OCI-M2 (cell line): ENCODE data around the gene ZNF292.
"Not testable (repeated sequence)": the region's sequence is repeated elsewhere in the genome, so short reads cannot be mapped to it uniquely, and the experiment has no call there.

Source experiments
- DNase-seq: peaks from one replicate; lab custom pipeline; 2025; ENCODE audit not compliant: unreplicated experiment; lab: John Stamatoyannopoulos, UW

ZNF292 gene

GRCh38 chr6:87161299-87161698 is 5.9 kb downstream of the ZNF292 start:
- no peak for DNase-seq

GRCh38 chr6:87164004-87164403 is 8.6 kb downstream of the ZNF292 start:
- DNase-seq, result no peak

DNA sequence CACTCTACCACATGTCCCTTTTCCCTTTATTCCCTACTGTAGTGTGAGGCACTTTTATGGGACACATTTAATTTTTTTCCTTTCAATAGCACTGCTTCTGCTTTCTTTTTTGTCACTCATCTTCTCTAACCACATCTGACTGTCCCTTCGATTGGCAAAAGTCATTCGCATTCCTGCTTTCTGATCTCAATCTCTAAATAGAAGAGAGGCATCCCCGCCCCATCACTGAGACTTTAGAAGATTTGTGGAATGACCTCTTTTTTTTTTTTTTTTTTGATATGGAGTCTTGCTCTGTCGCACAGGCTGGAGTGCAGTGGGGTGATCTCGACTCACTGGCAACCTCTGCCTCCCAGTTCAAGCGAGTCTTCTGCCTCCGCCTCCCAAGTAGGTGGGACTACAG is 9.1 kb downstream of the ZNF292 start:
- no peak for DNase-seq

DNA sequence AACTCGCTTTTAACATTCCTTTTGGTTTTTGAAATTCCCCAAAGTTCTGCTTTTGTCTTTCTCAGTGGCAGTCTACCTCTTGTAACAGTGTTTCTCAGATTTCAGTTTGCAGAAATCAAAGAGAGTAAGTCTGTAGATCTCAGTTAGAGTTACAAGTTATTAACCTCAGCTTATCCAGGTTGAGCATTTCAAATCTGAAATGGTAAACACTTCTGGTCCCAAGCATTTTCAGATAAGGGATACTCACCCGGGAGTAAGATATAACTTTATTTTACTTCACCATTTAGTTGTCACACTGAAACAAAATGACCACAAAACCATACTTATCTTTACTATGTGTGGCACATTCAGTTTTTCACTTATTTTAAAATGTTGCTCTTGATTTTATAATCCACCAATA is 9.8 kb downstream of the ZNF292 start:
- DNase-seq, result no peak

GRCh38 chr6:87171938-87172633 is 16.7 kb downstream of the ZNF292 start:
- no peak for DNase-seq

GRCh38 chr6:87174078-87174579 is 18.8 kb downstream of the ZNF292 start:
- no peak for DNase-seq

DNA sequence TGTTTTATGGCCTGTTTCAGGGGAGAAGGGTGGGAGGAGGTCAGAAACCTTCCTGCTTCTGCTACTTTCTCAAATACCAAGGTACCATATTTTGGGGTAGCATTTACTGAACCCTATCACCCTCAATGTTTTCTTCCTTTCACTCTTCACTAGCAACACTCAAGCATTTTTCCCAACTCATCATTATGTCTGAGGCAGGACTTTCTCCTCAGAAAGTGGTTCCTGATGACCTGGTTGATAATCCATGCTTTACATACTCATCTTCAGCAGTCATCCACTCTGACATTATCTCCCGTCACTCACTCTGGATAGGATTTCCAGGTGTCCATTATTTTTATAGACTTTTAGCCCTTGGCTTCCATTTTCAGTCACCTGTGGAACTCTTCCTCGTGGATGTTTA is 21.1 kb downstream of the ZNF292 start:
- DNase-seq, result no peak

- DNase-seq, result no peak
These were observed 24.9 kb downstream of the ZNF292 start for GRCh38 chr6:87180105-87180728.

- DNase-seq, result no peak
These were observed 26.5 kb downstream of the ZNF292 start for GRCh38 chr6:87181903-87182302.

DNA sequence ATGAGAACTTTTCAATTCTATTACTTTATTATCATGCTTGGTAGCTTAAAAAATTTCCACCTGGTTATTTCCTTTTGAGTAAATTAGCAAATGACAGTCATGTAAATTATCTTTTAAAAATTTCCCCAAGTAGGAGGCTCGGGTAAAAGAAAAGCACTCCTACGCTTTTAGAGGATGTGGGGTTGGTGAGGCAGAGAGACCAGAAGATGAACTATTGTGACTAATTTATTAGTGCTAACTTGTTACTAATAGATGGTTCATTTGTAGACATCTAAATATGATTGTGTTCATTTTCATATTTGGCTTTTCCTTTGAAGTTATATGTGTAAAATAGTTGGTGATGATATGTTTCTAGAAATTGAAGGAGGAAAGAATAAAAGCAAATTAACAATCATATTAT is 27.0 kb downstream of the ZNF292 start:
- no peak for DNase-seq

GRCh38 chr6:87182940-87183339 is 27.6 kb downstream of the ZNF292 start:
- DNase-seq, result no peak

DNA sequence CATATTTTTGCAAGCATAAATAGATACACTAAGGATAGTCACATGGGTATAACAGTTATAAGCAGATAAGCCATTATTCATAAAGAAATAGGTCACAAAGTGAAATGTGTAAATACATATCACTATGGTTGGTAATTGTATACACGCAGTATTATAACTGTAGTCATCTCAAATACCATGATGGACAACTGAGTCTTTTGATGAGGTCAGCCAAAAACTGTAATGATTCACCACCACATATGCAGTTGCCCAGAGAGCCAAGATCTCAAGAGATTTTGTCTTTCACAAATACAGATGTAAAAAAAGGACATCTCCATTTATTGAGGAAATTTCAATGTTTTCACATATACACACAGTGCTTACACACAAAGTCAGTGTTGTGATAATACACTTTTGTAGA is 28.3 kb downstream of the ZNF292 start:
- no peak for DNase-seq

DNA sequence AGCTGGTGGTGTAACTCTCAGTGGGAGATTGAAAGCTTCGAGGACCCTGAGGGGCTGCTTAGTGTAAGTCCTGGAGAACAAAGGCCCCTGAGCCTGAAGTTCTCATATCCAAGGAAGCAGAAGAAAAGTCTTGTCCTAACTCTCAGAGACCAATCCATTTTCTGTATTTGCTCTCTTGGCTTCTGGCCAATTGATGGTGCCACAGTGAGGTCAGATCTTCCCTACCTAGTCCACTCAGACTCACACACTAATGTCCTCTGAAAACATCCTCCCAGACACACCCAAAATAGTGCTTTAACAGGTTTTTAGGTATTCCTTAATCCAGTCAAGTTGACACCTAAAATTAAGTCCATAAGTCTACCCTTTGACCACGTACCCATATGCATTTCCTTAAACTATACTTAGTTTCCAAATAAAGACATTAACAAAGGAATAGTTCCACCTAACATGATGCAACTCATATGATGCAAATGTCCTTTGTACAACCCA is 29.4 kb downstream of the ZNF292 start:
- DNase-seq, result no peak

GRCh38 chr6:87196275-87196842 is 41.0 kb downstream of the ZNF292 start:
- DNase-seq, result no peak

GRCh38 chr6:87197547-87197946 is 42.2 kb downstream of the ZNF292 start:
- no peak for DNase-seq

- not testable (repeated sequence) for DNase-seq
These were observed 42.9 kb downstream of the ZNF292 start for GRCh38 chr6:87198022-87198810.

DNA sequence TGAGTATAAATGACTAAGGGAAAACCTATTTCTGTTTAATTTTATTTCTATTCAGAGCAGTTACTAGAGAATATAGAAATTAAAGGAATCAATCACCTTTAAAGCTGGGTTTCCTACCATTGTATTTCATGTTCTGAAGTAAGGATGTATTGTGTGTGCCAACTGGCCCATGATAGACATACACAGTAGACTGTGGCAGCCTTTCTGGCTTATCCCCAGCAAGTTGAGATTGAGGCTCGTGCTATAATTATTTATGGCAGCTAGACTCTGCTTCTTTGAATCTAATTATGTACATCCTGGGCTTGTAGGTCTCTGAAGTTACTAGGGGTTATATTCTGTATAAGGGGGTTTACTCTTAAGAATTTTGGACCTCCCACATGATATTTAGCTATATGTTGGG is 44.4 kb downstream of the ZNF292 start:
- no peak for DNase-seq

DNA sequence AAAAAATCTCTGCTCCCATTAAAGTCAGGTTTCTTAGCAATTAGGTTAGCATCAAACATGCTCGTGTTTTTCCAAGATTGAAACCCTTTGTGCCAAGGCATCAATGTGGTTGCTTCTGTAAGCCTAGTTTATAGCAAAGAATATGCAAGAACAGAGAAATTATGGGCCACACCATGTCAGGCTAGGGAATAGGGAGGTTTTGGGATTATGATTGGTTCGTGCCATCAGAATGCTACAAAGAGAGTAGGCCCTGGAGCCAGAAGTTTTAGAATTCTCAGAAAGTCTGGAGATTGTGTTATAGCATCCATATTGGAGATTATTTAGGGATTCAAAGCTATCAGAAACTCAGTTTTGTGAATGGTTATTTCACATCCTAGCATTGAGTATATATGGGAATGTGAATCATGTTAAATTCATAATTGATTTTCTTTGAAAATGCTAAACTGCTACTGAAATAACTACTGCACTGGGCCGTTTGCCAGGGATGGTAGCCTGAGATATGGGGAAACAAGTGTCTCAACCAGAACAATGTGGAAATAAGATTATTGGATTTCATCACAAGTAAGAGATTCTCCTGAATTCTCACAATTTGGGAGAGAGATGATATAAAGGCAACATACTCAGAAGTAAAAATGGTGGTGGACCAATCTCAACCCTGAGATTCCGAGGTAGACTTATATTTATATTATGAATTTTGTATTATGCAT is 45.3 kb downstream of the ZNF292 start:
- DNase-seq, result no peak

- no peak for DNase-seq
These were observed 48.2 kb downstream of the ZNF292 start for GRCh38 chr6:87203448-87204023.

DNA sequence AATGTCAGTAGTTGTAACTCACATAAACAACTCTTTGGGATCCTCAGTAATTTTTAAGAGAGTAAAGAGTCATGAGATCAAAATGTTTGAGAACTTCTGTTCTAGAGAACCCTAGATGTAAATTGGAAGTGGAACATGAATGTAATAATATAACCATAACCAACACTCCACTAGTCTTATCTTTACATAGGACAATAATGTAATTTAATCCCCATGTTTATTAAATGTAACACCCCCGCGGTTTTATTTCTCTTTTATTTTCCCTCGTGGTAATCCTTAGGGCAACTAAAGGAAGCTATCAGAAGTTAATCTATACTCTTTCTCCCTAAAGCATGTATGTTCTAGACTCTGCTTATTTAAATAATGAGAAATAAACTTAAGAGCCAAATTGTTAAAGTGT is 54.4 kb downstream of the ZNF292 start:
- DNase-seq, result no peak
